ENCODE results near the gene DNHD1. TPM values are rescaled to one million over a fixed set of nuclear protein-coding genes. Genes with fewer than 3 reads are reported as not detected.

The DNHD1 gene
- total RNA-seq, 4 donors from 2014 or later: 9.9 to 30.3 (median 14.3) TPM

DNA sequence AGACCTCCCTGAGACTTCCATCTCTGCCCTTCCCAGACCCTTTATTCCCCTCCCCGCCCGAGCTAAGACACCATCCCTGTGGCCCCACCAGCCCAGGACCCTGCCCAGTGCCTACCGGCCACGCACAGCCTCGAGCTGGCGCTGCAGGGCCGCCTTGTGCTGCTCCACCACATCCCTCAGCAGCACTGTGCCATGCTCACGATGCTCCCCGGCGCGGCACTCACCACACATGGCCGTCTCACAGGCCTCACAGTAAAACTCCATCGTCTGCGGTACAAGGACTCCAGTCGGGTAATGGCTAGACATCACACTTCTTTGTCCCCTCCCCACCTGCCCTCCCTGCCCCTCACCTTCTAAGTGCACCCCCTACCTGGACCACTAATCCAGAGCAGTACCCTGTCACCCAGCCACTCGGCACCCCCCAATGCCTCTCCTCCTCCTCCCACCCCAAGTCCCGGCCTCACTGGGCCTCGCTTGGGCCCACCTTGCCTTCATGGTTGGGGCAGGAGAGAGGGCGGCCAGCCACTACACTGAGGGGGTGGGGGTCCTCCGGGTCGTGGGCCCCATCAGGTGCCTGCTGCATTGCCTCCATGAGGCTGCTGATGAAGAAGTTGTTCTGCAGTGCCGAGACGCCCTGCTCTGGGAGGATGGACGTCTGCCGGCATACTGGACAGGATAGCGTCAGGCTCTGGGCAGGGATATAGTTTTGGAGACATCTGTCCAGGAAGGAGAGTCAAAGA lies 39.3 kb upstream of the DNHD1 start:
- TF ChIP-seq, protein P1, sequence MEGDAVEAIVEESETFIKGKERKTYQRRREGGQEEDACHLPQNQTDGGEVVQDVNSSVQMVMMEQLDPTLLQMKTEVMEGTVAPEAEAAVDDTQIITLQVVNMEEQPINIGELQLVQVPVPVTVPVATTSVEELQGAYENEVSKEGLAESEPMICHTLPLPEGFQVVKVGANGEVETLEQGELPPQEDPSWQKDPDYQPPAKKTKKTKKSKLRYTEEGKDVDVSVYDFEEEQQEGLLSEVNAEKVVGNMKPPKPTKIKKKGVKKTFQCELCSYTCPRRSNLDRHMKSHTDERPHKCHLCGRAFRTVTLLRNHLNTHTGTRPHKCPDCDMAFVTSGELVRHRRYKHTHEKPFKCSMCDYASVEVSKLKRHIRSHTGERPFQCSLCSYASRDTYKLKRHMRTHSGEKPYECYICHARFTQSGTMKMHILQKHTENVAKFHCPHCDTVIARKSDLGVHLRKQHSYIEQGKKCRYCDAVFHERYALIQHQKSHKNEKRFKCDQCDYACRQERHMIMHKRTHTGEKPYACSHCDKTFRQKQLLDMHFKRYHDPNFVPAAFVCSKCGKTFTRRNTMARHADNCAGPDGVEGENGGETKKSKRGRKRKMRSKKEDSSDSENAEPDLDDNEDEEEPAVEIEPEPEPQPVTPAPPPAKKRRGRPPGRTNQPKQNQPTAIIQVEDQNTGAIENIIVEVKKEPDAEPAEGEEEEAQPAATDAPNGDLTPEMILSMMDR (IDR thresholded peaks at IDR 0.05; ENCODE audit: low read depth): no peak

DNA sequence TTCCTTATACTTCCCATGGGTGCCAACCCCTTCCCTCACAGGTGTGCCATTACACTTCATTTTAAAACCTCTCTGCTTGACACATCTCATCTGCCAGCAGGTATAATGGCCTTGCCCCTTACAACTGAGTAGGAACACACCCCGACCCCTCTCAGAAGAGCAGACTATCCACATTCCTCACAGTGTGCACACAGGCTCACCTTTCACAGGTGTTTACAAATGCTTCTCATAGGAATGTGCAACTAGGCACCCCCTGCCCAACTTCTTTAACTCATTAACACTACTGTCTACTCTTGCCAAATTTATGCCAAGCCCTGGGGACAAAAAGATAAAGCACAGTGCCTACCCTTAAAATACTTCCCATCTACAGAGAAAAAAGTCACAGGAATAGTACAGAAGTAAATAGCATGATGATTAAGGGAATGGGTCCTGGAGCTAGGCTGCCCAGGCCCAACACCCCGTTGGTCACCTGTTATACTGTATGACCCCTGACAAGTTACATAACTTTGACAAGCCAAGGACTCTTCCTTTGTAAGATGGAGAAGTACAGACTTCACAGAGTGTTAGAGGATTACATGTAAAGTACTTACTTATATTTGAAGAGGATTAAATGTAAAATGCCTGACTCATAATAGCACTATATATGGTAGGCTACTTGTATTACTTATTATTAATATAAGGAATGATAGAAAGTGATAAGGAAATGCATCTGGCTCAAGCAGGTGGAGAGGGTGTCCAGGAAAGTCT lies 38.6 kb upstream of the DNHD1 start:
- TF ChIP-seq, protein P1 (IDR thresholded peaks at IDR 0.05; ENCODE audit: low read depth): no peak

DNA sequence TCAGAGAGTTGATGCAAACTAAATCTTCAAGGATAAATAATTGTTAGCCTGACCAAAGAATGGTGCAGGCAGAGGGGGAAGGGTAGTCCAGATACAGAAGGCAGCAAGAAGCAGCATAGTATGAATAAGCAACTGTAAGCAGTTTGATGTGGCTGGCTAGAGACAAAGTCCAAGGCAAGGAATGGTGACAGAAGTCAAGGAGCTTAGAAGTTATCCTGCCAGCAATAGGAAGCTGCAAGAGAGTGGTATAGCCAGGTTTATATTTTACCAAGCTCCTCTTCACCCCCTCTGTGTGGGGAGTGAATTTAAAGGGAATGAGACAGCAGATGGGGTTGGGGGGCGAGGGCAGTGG lies 38.0 kb upstream of the DNHD1 start:
- TF ChIP-seq, protein P1 (IDR thresholded peaks at IDR 0.05; ENCODE audit: low read depth): no peak

DNA sequence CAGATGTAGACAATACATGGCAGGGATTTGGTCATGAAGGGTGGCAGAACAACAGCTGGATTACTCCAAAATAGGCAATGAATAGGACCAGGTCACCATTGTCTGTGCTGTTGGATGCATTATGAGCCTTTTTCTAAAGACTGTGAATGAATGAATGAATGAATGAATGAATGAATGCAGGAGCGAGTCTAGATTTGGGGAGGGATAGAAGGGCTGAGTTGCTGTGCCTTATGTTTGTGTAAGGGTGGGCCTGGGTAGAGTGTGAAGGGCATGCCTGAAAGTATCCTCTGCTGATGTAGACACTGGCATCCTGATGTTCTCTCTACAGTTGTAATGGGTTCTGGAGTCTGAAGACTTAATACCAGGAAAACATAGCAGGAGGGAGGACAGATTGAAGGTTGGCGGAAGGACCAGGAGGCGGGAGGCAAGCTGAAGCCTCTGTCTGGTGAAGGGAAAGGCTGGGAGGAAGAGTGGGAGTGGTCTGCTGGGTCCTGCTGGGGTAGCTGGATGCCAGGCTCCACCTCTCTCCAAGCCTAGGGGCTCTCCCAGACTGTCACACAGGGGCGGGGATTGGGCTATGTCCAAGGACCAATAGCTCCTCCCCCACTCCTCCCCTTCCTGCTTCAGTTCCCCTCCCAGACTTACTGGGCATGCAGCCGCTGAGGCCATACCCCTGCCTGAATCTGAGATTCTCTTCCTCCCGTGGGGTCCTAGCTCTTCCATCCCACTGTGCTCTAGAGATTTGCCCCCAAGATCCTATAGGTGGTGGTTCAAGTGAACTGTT lies 28.2 kb upstream of the DNHD1 start:
- TF ChIP-seq, protein P1 (IDR thresholded peaks at IDR 0.05; ENCODE audit: low read depth): no peak

DNA sequence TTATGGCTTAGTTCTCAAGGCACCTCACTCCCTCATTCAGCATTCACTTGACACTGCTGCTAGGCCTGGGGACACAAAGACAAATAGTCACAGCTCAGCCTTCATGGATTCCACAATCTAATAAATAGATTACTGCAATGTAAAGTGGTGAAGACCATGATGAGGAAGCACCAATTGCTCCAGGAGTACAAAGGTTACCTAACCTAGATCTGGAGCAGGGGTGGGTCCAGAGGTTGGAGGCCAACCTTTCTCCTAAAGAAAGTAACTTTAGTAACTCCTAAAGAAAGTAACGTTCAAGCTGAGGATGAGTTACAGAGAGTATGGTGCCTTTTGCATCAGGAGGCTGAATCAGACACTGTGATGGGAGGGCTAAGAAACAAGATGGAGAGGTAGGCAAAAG lies 27.5 kb upstream of the DNHD1 start:
- TF ChIP-seq, protein P1 (IDR thresholded peaks at IDR 0.05; ENCODE audit: low read depth): no peak

DNA sequence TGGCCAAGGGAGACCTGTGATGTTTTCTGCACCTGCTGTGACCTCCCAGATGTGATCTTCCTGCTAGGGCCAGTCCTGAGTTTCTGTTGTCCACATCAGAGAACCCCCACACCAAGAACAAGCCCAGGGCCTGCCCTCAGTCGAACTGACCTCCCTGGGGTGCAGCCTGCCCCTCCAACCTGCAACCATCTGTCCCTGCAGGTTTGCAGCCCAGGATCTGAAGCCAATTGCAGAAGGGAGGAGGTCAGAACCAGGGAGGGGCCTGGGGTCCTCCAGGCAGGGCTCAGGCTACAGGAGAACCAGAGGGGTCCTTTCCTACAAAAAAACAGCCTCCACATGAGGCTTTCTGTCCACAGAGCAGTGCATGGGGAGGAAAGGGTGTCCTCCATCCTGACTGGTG lies 24.1 kb upstream of the DNHD1 start:
- TF ChIP-seq, protein P1 (IDR thresholded peaks at IDR 0.05; ENCODE audit: low read depth): no peak

Data from subcutaneous adipose tissue (tissue), 4 donors.